GM10266 (cell line): ENCODE results near the gene TFB1M.
"Not testable (repeated sequence)": the region's sequence is repeated elsewhere in the genome, so short reads cannot be mapped to it uniquely, and the experiment has no call there.

Experiments
- DNase-seq: peaks from one replicate; pipeline ENCODE4 v3.0.0; 2012; ENCODE audit errors: extremely low spot score
- TF ChIP-seq, protein P1 (sequence below): IDR thresholded peaks from 2 replicates; pipeline ENCODE4 v1.5.1; 2012; ENCODE audit warnings: mild to moderate bottlenecking, low read depth; ENCODE audit not compliant: control insufficient read depth, insufficient read depth; ENCODE audit errors: missing control alignments

The TFB1M gene

DNA sequence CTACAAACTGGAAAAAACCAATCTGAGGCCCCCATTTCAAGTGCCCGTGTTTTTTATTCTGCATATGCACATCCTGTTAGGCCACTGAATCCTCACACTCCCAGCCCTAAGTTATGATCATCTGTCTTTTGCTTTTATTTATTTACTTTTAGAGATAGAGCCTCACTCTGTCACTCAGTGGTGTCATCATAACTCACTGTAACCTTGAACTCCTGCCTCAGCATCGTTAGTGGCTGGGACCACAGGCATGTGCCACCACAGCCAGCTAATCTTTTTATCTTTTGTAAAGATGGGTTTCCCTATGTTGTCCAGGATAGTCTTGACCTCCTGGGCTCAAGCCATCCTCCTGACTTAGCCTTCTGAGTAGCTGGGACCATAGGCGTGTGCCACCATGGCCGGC is 80.1 kb downstream of the TFB1M start:
- TF ChIP-seq, protein P1, sequence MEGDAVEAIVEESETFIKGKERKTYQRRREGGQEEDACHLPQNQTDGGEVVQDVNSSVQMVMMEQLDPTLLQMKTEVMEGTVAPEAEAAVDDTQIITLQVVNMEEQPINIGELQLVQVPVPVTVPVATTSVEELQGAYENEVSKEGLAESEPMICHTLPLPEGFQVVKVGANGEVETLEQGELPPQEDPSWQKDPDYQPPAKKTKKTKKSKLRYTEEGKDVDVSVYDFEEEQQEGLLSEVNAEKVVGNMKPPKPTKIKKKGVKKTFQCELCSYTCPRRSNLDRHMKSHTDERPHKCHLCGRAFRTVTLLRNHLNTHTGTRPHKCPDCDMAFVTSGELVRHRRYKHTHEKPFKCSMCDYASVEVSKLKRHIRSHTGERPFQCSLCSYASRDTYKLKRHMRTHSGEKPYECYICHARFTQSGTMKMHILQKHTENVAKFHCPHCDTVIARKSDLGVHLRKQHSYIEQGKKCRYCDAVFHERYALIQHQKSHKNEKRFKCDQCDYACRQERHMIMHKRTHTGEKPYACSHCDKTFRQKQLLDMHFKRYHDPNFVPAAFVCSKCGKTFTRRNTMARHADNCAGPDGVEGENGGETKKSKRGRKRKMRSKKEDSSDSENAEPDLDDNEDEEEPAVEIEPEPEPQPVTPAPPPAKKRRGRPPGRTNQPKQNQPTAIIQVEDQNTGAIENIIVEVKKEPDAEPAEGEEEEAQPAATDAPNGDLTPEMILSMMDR, result no peak
- no peak for DNase-seq

DNA sequence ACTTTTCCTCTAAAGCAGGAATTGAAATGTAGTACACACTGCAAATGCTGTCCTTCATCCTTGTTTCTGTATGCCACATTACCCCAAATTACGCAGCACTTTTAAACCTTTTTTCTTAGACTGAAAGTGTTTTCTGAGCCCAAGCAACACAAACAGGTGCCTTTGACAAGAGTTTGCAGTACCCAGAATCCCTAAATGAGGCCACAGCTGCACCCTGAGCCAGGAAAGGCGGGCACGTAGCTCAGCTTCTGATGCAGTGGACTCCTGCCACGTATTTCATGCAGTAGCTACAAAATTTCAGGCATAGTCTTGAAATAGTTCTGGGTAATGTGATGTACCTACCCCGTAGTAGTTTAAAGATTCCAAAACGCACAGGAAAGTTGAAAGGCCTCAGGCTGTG is 81.4 kb downstream of the TFB1M start:
- no peak for DNase-seq

DNA sequence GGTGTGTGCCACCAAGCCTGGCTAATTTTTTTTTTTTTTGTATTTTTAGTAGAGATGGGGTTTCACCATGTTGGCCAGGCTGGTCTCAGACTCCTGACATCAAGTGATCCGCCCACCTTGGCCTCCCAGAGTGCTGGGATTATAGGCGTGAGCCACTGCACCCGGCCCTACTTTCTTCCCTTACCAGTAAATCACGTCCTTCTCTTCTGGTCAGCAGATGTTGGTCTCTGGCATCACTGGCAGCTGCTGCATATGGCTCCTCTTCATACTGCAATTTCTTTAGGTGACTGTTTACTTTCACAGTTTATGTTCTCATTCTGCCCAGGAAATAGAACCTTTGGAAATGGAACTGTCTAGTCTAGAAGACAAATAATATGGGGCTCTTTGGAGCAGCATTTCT is 83.3 kb downstream of the TFB1M start:
- DNase-seq, result not testable (repeated sequence)

More for the DNA sequence above, 81.4 kb downstream of the TFB1M start:
- TF ChIP-seq, protein P1, result no peak

DNA sequence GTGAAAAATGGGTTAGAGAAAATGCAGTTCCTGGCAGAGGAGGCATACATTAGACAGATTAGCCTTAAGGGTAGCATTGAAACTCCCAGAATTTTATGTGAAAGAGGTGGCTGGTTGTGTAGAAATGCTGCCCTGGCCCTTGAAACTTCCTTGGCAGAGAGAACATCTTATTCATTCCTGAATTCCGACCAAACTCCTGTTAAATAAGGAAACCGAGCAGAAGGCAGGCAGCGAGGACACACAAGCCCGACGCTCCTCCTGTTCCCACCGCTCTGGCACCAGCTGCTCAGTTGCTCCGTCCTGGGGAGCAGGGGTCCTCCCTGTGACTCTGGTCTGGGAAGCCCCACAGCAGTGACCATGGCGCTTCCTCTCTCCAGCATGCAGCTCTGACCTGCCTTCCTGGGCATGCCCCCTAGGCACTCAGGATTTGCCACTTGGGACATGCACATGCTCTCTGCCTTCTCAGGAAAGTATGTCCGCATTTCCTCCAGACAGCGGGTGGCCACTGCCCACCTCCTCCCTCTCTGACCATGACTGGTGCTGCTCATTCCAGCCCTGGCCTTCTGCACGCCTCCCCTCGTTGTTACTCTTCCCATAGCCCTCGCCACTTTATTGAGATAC is 85.6 kb downstream of the TFB1M start:
- TF ChIP-seq, protein P1, result no peak
- no peak for DNase-seq

DNA sequence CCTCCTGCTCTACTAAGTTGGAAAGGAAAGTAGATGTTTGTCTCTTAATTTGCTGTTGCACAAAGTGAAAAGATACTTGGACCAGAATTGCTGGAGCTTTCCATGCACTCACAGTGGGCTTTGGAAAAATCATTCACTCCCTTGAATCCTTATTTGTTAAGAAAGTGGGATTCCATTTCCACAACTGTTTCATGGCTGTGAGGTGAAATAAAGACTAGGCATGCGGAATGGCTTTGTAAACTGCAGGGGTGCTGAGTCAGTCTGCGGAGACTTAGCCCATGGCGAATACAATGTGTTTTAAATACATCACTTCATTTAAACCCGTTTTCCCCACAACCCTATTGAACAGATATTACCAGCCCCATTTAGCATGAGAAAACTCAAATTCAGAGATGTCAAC is 87.2 kb downstream of the TFB1M start:
- no peak for DNase-seq
- TF ChIP-seq, protein P1, result no peak

DNA sequence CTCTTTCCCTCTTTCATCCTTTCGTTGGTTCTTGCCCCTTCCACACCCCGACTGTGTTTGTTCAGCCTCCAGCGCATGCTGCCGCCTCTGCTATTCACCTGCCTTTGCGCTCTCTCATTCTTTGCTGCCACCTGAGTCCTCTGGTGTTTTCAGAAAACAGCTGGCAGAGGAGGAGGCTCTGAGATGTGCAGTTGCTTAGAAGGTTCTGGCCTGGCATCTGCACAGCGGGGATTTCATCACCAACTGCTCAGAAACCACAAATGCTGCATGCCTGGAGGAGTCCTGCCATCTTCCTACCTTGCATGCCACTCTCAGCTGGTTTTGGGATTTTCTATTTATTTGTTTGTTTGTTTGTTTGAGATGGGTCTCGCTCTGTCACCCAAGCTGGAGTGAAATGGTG is 89.7 kb downstream of the TFB1M start:
- DNase-seq, result no peak
- TF ChIP-seq, protein P1, result no peak

DNA sequence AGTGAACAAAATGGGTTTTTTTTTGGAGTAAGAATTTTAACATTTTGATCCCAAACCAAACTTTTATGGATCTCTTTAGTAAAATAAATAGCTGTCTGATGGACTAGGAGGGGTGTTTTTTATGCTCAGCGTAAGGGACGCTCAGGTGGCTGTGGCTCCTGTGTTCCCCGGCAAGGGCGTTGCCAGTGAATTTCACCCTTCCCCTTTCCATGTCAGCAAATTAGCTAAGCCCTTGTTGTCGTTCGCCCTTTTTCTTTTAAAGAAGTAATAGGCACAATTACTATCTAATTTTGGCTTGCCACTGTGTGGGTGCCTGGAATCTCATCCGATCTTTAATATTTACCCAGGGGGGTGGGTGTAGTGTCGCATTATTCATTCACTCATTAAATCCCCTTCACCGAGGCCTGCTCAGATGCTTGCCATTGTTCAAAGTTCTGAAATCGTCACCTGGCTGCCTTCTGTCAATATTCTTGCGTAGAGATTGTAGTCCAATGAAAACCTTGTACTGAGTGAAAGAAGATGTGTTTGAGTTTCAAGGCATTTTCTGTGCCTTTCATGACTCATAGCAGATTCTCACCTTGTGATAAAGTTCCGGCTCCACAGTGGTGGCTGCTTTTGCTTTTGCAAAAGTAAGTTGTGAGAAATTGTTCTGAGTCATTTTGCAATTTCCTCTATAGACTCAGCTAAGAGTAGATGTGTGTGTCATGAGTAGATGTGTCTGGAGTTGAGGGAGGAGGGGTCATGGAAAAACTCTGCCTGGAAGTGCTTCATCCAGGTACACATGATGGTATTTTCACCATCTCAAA is 90.4 kb downstream of the TFB1M start:
- TF ChIP-seq, protein P1, result no peak
- peak; percentile 77 for DNase-seq
